ENCODE measurements around the gene APELA. TPM values are rescaled to one million over a fixed set of nuclear protein-coding genes. Genes with fewer than 3 reads are reported as not detected.

The APELA gene
- total RNA-seq, 1 experiment from 2014 or later, result not detected

GRCh38 chr4:164931551-164932324, 54.8 kb downstream of the APELA start:
- BruUV-seq (replicated peaks), result no TSS peak
- in situ Hi-C loops (cut with HindIII; ENCODE audit: low pct_unique_long_range_greater_than_20kb, low sequenced_read_pairs), result no loop called here
- TF ChIP-seq CTCF (IDR thresholded peaks at IDR 0.05), result no peak
- no peak for TF ChIP-seq TCF7L2 (IDR thresholded peaks at IDR 0.05; ENCODE audit: low read depth, low read length)
- no peak for TF ChIP-seq SIN3A (IDR thresholded peaks at IDR 0.05; ENCODE audit: borderline replicate concordance, insufficient read depth, low read depth, low read length)
- no peak for TF ChIP-seq POLR2AphosphoS5 (IDR thresholded peaks at IDR 0.05; ENCODE audit: low read depth, low read length)
- TF ChIP-seq REST (IDR thresholded peaks at IDR 0.05; ENCODE audit: insufficient read depth in 1 of 2, low read depth in 2 of 2, low read length in 1 of 2), result no peak
- ChIA-PET CTCF (no interaction called here), POLR2A (no interaction called here)
- Histone ChIP-seq H3K27ac (ENCODE audit: low read length) (no peak overlapping the region), H3K36me3 (ENCODE audit: control insufficient read depth, insufficient read depth, low read length) (no peaks in the 10 kb centered on the region), H3K27me3 (ENCODE audit: control insufficient read depth, insufficient read depth, low read length) (no peaks in the 10 kb centered on the region), H3K9me3 (ENCODE audit: control insufficient read depth, insufficient read depth, low read depth, low read length) (no peaks in the 10 kb centered on the region), H3K4me1 (ENCODE audit: control insufficient read depth, insufficient read depth, low read length) (no peaks in the 10 kb centered on the region), H3K4me3 (ENCODE audit: low read depth in 2 of 2, low read length in 2 of 2) (no peak overlapping the region)
- ATAC-seq, result no peak
- DNase-seq (ENCODE audit: low read depth, low spot score), result no peak
- intact Hi-C loops (cut with micrococcal nuclease; ENCODE audit: unreplicated experiment), result no loop called here

GRCh38 chr4:164933244-164933643, 56.3 kb downstream of the APELA start:
- CTCF ChIA-PET, result no interaction called here
- H3K36me3 ChIP-seq (ENCODE audit: control insufficient read depth, insufficient read depth, low read length), result no peaks in the 10 kb centered on the region
- in situ Hi-C loops (cut with HindIII; ENCODE audit: low pct_unique_long_range_greater_than_20kb, low sequenced_read_pairs), result no loop called here
- H3K4me1 ChIP-seq (ENCODE audit: control insufficient read depth, insufficient read depth, low read length), result no peaks in the 10 kb centered on the region
- intact Hi-C loops (cut with micrococcal nuclease; ENCODE audit: unreplicated experiment), result no loop called here
- TF ChIP-seq POLR2AphosphoS5 (IDR thresholded peaks at IDR 0.05; ENCODE audit: low read depth, low read length) (no peak), SIN3A (IDR thresholded peaks at IDR 0.05; ENCODE audit: borderline replicate concordance, insufficient read depth, low read depth, low read length) (no peak), TCF7L2 (IDR thresholded peaks at IDR 0.05; ENCODE audit: low read depth, low read length) (no peak), REST (IDR thresholded peaks at IDR 0.05; ENCODE audit: insufficient read depth in 1 of 2, low read depth in 2 of 2, low read length in 1 of 2) (no peak)
- no peak overlapping the region for H3K27ac ChIP-seq (ENCODE audit: low read length)
- no peaks in the 10 kb centered on the region for H3K9me3 ChIP-seq (ENCODE audit: control insufficient read depth, insufficient read depth, low read depth, low read length)
- H3K4me3 ChIP-seq (ENCODE audit: low read depth in 2 of 2, low read length in 2 of 2), result no peak overlapping the region
- no peak for DNase-seq (ENCODE audit: low read depth, low spot score)
- POLR2A ChIA-PET, result no interaction called here
- no peak for ATAC-seq
- no TSS peak for BruUV-seq (replicated peaks)
- no peaks in the 10 kb centered on the region for H3K27me3 ChIP-seq (ENCODE audit: control insufficient read depth, insufficient read depth, low read length)
